HepG2 (cell line): Measurements from ENCODE around the gene NT5M. TPM values are rescaled to one million over a fixed set of nuclear protein-coding genes. Genes with fewer than 3 reads are reported as not detected.

Experiments
- ATAC-seq: fragments of 200-7000 bp; cut with Tn5 transposase; 3 replicates; pipeline ENCODE4 v1.9.1; 2020; ENCODE audit warnings: mild to moderate bottlenecking, moderate library complexity
- BruUV-seq: library from RNA; stranded (reverse); fragments of 400-500 nt; replicated peaks from 2 replicates; lab custom pipeline; 2021; lab: Mats Ljungman, UMichigan
- CTCF ChIA-PET: fragments of 300-600 bp; formaldehyde crosslinking; extraction: SDS; loops from one replicate; lab custom pipeline; 2021; ENCODE audit warnings: low total read pairs, inconsistent platforms, low intra/inter-chr PET ratio; lab: Yijun Ruan, JAX
- POLR2A ChIA-PET: fragments of 350-600 bp; sonication (Branson Sonifier 250); formaldehyde crosslinking; loops from one replicate; lab custom pipeline; 2020; ENCODE audit warnings: antibody characterized with exemption, inconsistent platforms; lab: Yijun Ruan, JAX
- DNase-seq: peaks from one replicate; pipeline ENCODE4 v3.0.0-alpha.2; 2015; ENCODE audit warnings: low spot score
- FAIRE-seq: peaks from 3 replicates; lab custom pipeline; 2011; peaks lifted over from hg19 to GRCh38; lab: Jason Lieb, UNC
- H2AFZ ChIP-seq: one replicate; pipeline ENCODE4 v1.6.1; 2011; ENCODE audit warnings: low read length, inconsistent platforms
- H3K27ac ChIP-seq: fragments of 300-600 bp; 3 replicates; pipeline ENCODE4 v1.8.0; 2011; ENCODE audit warnings: mixed run types, mild to moderate bottlenecking, mixed read lengths, low read length, inconsistent platforms; ENCODE audit not compliant: insufficient read depth; ENCODE audit errors: extremely low read length
- H3K27me3 ChIP-seq, 2 experiments: fragments of 200-600 bp in 1 of 2; 2 replicates in 1 of 2; 3 replicates in 1 of 2; pipeline versions ENCODE4 v1.6.0 to v1.8.0; 2011; ENCODE audit warnings: low read length in 2 of 2, mild to moderate bottlenecking in 2 of 2, moderate library complexity in 2 of 2, inconsistent platforms in 1 of 2; ENCODE audit not compliant: insufficient read depth in 2 of 2, control insufficient read depth in 1 of 2
- H3K36me3 ChIP-seq, 2 experiments: fragments of 200-600 bp in 1 of 2; replicated peaks in 1 of 2; 2 replicates in 1 of 2; 3 replicates in 1 of 2; pipeline versions ENCODE4 v1.5.1 to v1.8.0; 2011; ENCODE audit warnings: low read length in 2 of 2, inconsistent platforms in 1 of 2; ENCODE audit not compliant: insufficient read depth in 2 of 2, control insufficient read depth in 1 of 2
- H3K4me1 ChIP-seq: 2 replicates; pipeline ENCODE4 v1.5.1; 2012; ENCODE audit warnings: low read length, inconsistent platforms; ENCODE audit not compliant: insufficient read depth
- H3K4me2 ChIP-seq: 2 replicates; pipeline ENCODE4 v1.6.0; 2011; ENCODE audit warnings: low read depth, low read length, inconsistent platforms
- H3K4me3 ChIP-seq, 3 experiments: fragments of 200-600 bp in 1 of 3; sonication (generic), shearing (Covaris generic) in 1 of 3; replicated peaks in 1 of 3; 2 replicates each; pipeline ENCODE4 v1.5.1; 2011 to 2016; ENCODE audit warnings: low read length in 3 of 3, inconsistent platforms in 2 of 3, low read depth in 2 of 3, mild to moderate bottlenecking in 2 of 3, control low read depth in 1 of 3, mixed read lengths in 1 of 3; ENCODE audit not compliant: insufficient read depth in 1 of 3
- H3K79me2 ChIP-seq: one replicate; pipeline ENCODE4 v1.6.1; 2011; ENCODE audit warnings: low read length, inconsistent platforms; ENCODE audit not compliant: insufficient read depth
- H3K9ac ChIP-seq: 2 replicates; pipeline ENCODE4 v1.6.0; 2011; ENCODE audit warnings: mild to moderate bottlenecking, low read depth, low read length, inconsistent platforms; ENCODE audit not compliant: insufficient read depth
- H3K9me3 ChIP-seq: 2 replicates; pipeline ENCODE4 v1.5.1; 2012; ENCODE audit warnings: mild to moderate bottlenecking, low read length
- H4K20me1 ChIP-seq: 2 replicates; pipeline ENCODE4 v1.6.0; 2011; ENCODE audit warnings: inconsistent platforms, mild to moderate bottlenecking, low read length, moderate library complexity; ENCODE audit not compliant: insufficient read depth
- CBX1 ChIP-seq: IDR thresholded peaks from one replicate; pipeline ENCODE4 v1.6.1; 2016; ENCODE audit warnings: antibody characterized with exemption, low read depth
- CREM ChIP-seq, 2 experiments: sonication (generic) in 1 of 2; formaldehyde crosslinking in 1 of 2; IDR thresholded peaks; 2 replicates each; pipeline versions ENCODE4 v1.4.0 to v1.6.1; 2016 to 2020; ENCODE audit warnings: antibody characterized with exemption in 1 of 2, mild to moderate bottlenecking in 1 of 2, missing genetic modification reagents in 1 of 2
- FOXC1 ChIP-seq: sonication (generic); formaldehyde crosslinking; IDR thresholded peaks from 2 replicates; pipeline ENCODE4 v1.8.0; 2022; ENCODE audit warnings: mild to moderate bottlenecking, missing genetic modification reagents, borderline replicate concordance
- GATA4 ChIP-seq: sonication (generic); IDR thresholded peaks from 2 replicates; pipeline ENCODE4 v1.6.1; 2016; ENCODE audit warnings: antibody characterized with exemption, low read depth, borderline replicate concordance
- NBN ChIP-seq: fragments of 450-650 bp; conservative IDR thresholded peaks from 2 replicates; pipeline ENCODE4 v1.6.1; 2017
- ZBTB10 ChIP-seq: sonication (generic); formaldehyde crosslinking; IDR thresholded peaks from 2 replicates; pipeline ENCODE4 v1.4.0; 2020; ENCODE audit warnings: missing genetic modification reagents, borderline replicate concordance
- ZBTB7A ChIP-seq: sonication (generic); formaldehyde crosslinking; IDR thresholded peaks from 2 replicates; pipeline ENCODE4 v1.8.0; 2022; ENCODE audit warnings: mild to moderate bottlenecking, missing genetic modification reagents
- ZNF234 ChIP-seq: sonication (generic); formaldehyde crosslinking; conservative IDR thresholded peaks from 2 replicates; pipeline ENCODE4 v1.5.1; 2020; ENCODE audit warnings: mild to moderate bottlenecking, missing genetic modification reagents
- ZNF530 ChIP-seq: sonication (generic); formaldehyde crosslinking; IDR thresholded peaks from 2 replicates; pipeline ENCODE4 v1.5.0; 2020; ENCODE audit warnings: low read depth, mild to moderate bottlenecking, missing genetic modification reagents
- ZNF572 ChIP-seq: sonication (generic); formaldehyde crosslinking; IDR thresholded peaks from 2 replicates; pipeline ENCODE4 v1.5.1; 2020; ENCODE audit warnings: mild to moderate bottlenecking, missing genetic modification reagents
- ZSCAN12 ChIP-seq: sonication (generic); formaldehyde crosslinking; IDR thresholded peaks from 2 replicates; pipeline ENCODE4 v1.9.0; 2021; ENCODE audit warnings: mild to moderate bottlenecking, missing genetic modification reagents
- ZSCAN22 ChIP-seq: sonication (generic); formaldehyde crosslinking; IDR thresholded peaks from 2 replicates; pipeline ENCODE4 v1.4.0; 2020; ENCODE audit warnings: mild to moderate bottlenecking, missing genetic modification reagents
- WGBS: methylation state at CpG from one replicate; pipeline ENCODE4 v1.1.6; 2017; ENCODE audit warnings: low lambda C conversion rate; 5-methylcytosine and 5-hydroxymethylcytosine counted together
- in situ Hi-C: cut with HindIII; loops from 2 replicates; pipeline ENCODE4 v1.10.0; 2017; ENCODE audit warnings: low pct_unique_long_range_greater_than_20kb; ENCODE audit not compliant: extremely low pct_ligation_motif_present
- intact Hi-C: fragments of 100-400 bp; cut with micrococcal nuclease; formaldehyde crosslinking; loops from one replicate; pipeline ENCODE4 v1.10.0; 2022; ENCODE audit not compliant: unreplicated experiment
- polyA plus RNA-seq, 8 experiments: library from polyadenylated mRNA; depleted of rRNA in 3 of 8; stranded (reverse) in 7 of 8; unstranded in 1 of 8; fragments of >200 nt; fragmentation: Illumina TruSeq in 4 of 8; extraction: Trizol in 4 of 8; gene quantifications; 2 replicates each; pipeline versions ENCODE4 v1.2.1 to v1.2.3, GENCODE V29; 2011 to 2016; ENCODE audit warnings: low read depth in 4 of 8, missing spikeins in 1 of 8, mixed read lengths in 1 of 8; ENCODE audit not compliant: insufficient read depth in 1 of 8
- total RNA-seq, 5 experiments: library from RNA; depleted of rRNA; stranded (reverse); fragments of >200 nt; fragmentation: Illumina TruSeq; extraction: Trizol; gene quantifications; 2 replicates each; pipeline ENCODE4 v1.2.3, GENCODE V29; 2016; ENCODE audit warnings: low read depth in 1 of 5
- TF ChIP-seq, protein P1 (sequence below): sonication (generic); formaldehyde crosslinking; IDR thresholded peaks from 2 replicates; pipeline ENCODE4 v1.5.1; 2020; ENCODE audit warnings: missing genetic modification reagents, mild to moderate bottlenecking, borderline replicate concordance

NT5M gene
- total and polyA plus RNA-seq, 2 of the 13 experiments (the other 11 are each of a cell fraction or from before 2014, with no cell fraction given) = 0.55 to 0.78 TPM

DNA sequence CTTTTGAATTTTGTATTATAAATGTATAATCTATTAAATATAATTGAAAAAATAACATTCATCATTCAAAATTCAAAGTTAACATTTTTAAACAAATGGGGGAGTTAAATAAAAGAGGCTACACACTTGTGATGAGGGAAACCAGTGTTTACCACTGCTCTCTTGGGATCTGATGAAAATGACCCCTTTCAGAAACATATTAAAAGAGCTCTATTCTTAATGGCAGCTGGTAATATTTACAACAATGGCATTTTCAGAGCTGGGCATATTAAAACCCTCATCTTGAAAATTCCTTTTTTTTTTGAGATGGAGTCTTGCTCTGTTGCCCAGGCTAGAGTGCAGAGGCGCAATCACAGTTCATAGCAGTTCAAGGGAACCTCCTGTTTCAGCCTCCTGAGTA, 46.9 kb upstream of the NT5M start:
- no peak for FAIRE-seq

More for the DNA sequence above, 46.9 kb upstream of the NT5M start:
- H3K9me3 ChIP-seq = no peaks in the 10 kb centered on the region
- H3K4me1 ChIP-seq = no peaks in the 10 kb centered on the region
- no peak overlapping the region for H3K9ac ChIP-seq
- H3K79me2 ChIP-seq = no peaks in the 10 kb centered on the region
- intact Hi-C loops (no loop called here), in situ Hi-C loops (no loop called here)
- ATAC-seq (no peak), DNase-seq (no peak)
- no TSS peak for BruUV-seq
- H3K36me3 ChIP-seq = peaks cover 20 to 60% of the 10 kb centered on the region in 2 experiments
- H3K4me3 ChIP-seq = no peak overlapping the region
- ChIA-PET CTCF (no interaction called here), POLR2A (no interaction called here)
- TF ChIP-seq ZBTB7A (CRISPR knock-in tag) (no peak), GATA4 (no peak), ZNF530 (CRISPR knock-in tag) (no peak), NBN (no peak), FOXC1 (no peak), ZSCAN12 (CRISPR knock-in tag) (no peak), CBX1 (no peak), ZNF234 (CRISPR knock-in tag) (no peak), CREM (IDR thresholded peaks at IDR 0.05) (no peak), CREM (CRISPR knock-in tag; IDR thresholded peaks at IDR 0.05) (no peak), ZNF572 (CRISPR knock-in tag) (no peak), ZSCAN22 (CRISPR knock-in tag) (no peak), ZBTB10 (CRISPR knock-in tag) (no peak)
- TF ChIP-seq, protein P1, sequence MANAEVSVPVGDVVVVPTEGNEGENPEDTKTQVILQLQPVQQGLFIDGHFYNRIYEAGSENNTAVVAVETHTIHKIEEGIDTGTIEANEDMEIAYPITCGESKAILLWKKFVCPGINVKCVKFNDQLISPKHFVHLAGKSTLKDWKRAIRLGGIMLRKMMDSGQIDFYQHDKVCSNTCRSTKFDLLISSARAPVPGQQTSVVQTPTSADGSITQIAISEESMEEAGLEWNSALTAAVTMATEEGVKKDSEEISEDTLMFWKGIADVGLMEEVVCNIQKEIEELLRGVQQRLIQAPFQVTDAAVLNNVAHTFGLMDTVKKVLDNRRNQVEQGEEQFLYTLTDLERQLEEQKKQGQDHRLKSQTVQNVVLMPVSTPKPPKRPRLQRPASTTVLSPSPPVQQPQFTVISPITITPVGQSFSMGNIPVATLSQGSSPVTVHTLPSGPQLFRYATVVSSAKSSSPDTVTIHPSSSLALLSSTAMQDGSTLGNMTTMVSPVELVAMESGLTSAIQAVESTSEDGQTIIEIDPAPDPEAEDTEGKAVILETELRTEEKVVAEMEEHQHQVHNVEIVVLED (CRISPR knock-in tag) = no peak
- 100% methylated on average over 1 of the region's 1 CpG for WGBS
- H3K4me2 ChIP-seq = no peak overlapping the region
- H2AFZ ChIP-seq = no peak overlapping the region
- no peaks in the 10 kb centered on the region for H4K20me1 ChIP-seq
- H3K27me3 ChIP-seq = no peaks in the 10 kb centered on the region
- no peak overlapping the region for H3K27ac ChIP-seq
